NCI-H345 treated with DMSO at 0.1 percent for 48 hours (cell line): Measurements from ENCODE around the gene SACS.

Experiments used
- DNase-seq: peaks from one replicate; lab custom pipeline; 2025; ENCODE audit not compliant: unreplicated experiment; lab: John Stamatoyannopoulos, UW

SACS gene, protein sequence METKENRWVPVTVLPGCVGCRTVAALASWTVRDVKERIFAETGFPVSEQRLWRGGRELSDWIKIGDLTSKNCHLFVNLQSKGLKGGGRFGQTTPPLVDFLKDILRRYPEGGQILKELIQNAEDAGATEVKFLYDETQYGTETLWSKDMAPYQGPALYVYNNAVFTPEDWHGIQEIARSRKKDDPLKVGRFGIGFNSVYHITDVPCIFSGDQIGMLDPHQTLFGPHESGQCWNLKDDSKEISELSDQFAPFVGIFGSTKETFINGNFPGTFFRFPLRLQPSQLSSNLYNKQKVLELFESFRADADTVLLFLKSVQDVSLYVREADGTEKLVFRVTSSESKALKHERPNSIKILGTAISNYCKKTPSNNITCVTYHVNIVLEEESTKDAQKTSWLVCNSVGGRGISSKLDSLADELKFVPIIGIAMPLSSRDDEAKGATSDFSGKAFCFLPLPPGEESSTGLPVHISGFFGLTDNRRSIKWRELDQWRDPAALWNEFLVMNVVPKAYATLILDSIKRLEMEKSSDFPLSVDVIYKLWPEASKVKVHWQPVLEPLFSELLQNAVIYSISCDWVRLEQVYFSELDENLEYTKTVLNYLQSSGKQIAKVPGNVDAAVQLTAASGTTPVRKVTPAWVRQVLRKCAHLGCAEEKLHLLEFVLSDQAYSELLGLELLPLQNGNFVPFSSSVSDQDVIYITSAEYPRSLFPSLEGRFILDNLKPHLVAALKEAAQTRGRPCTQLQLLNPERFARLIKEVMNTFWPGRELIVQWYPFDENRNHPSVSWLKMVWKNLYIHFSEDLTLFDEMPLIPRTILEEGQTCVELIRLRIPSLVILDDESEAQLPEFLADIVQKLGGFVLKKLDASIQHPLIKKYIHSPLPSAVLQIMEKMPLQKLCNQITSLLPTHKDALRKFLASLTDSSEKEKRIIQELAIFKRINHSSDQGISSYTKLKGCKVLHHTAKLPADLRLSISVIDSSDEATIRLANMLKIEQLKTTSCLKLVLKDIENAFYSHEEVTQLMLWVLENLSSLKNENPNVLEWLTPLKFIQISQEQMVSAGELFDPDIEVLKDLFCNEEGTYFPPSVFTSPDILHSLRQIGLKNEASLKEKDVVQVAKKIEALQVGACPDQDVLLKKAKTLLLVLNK (N-terminal part only)

DNA sequence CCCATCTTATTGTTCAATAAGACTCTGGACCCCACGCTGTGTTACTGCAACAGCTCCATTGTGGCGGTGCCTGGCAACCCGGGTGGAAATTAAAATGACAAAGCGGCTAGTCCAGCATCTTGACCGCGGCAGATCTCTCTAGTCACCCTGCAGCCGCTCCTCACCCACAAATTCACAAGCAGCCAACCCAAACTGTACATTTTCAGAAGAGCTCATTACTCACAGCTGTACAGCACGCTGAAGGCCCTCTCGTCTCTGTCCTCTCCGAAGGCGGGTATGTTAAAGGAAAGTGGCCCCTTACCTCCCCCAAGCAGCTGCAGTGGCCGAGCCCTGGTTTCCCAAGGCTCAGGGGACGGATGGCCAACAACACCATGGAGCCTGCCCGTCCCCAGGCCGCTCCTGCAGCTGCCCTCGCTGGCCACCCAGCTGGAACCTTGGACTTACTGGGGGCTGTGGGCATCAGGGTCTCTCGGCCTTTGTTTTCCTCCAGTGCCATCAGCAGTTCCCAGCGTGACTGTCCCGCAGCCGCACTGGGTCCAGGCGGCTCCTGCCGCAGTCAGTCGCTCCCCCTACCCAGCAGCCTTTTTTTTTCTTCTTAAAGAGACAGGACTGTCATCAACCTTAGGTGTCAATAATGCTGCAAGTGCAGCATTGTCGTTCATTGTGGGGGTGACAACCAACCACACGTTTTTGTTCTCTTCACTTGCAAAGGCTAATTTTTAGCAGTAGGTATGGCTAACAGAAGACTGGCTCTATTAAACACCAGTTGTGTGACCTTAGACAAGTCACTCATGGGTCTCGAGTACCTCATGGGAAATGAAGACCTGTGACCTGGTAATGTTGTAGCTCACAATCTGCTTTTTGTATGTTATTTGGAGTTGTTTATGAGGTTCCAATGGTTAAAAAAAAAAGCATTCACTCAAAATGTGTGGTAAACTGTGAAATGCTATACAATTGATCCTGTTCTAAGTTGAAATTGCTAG, at the start of gene SACS:
Gene SACS (minus strand): TSS at position 532 of the 983 bp plus-strand sequence. CDS start 22,463 bp downstream, outside the sequence.
- DNase-seq, result peak; percentile 23

GRCh38 chr13:23480324-23480723, 46.8 kb upstream of the SACS start:
- DNase-seq, result no peak

DNA sequence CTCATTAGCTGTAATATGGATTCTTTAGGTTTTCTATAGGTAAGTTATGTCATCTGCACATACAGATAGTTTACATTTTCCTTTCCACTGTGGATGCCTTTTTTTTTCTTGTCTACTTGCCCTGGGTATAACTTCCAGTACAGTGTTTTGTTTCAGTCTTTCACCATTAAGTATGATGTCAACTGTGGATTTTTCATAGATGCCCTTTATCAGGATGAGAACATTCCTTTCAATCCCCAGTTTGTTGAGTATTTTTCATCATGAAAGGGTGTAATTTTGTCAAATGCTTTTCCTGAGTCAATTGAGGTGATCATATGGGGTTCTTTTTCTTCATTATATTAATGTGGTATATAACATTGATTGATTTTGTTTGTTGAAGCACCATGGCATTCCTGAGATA, 43.6 kb upstream of the SACS start:
- DNase-seq, result no peak

DNA sequence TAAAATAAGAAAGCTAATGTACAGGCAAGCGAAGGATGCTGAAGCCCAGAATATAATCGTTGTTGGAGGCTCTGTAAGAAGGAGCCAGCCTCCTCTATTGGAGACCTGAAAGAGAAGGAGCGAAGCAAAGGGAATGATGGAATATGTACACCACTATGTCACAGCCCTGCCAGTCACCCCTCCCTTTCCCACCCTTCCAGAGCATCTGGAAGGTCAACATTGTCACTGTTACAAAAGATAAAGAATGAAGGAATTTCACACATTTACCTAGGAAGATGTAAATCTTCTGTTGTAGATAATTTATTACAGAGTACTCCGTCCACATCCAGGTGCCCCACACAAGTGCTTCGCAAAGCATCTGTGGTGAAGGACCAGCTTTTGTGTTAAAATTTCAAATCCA, 39.7 kb upstream of the SACS start:
- DNase-seq, result no peak

DNA sequence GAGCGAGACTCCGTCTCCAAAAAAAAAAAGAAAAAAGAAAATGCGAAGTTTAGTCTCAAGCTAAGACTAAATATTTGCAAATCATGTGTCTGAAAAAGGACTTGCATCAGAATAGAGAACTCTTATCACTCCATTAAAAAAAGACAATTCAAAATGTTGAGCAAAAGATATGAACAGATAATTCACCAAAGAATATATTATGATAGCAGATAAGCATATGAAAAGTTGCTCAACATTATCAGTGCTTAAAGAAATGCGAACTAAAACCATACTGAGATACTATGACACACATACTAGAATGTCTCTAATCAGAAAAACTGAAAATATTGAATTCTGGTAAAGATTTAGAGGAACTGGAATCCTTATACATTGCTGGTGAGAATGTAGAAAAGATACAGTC, 38.7 kb upstream of the SACS start:
- no peak for DNase-seq

GRCh38 chr13:23470790-23471614, 37.5 kb upstream of the SACS start:
- no peak for DNase-seq

DNA sequence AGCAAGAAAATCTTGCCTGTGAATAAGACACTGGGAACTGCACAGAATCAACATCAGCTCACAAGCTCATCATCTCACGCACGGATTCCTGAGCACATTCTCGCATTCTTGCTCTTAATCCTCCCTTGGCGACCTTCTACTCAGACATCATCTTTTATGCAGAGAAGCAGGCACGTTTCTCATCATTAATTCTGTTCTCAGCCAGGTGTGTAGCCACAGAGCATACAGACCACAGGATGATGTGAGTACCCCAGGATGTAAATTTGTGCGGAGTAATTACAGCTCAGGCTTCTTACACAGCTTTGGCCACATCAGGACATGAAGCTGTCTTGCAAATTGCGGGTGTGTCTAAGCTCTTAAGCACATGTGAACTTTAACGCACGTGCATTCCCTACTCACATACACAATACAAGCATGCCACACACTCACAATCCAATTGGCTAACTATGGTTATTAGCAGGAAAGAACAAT, 36.5 kb upstream of the SACS start:
- no peak for DNase-seq

GRCh38 chr13:23468811-23469210, 35.3 kb upstream of the SACS start:
- DNase-seq, result no peak

DNA sequence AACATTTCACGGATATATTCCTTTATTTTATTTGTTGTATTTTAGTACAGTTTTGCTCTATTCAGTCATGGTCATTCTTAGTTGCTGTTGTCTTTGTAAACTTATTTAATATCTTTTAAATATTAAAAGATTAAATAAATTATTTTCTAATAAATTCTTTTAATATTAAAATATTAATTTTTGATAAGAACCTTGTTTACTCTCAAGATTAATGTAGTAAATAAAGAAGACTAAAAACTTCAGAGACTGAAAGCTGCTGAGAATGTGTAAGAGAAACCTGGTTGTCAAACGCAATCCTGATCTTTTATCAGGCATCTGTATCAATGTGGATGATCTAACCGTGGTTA, 34.4 kb upstream of the SACS start:
- no peak for DNase-seq

DNA sequence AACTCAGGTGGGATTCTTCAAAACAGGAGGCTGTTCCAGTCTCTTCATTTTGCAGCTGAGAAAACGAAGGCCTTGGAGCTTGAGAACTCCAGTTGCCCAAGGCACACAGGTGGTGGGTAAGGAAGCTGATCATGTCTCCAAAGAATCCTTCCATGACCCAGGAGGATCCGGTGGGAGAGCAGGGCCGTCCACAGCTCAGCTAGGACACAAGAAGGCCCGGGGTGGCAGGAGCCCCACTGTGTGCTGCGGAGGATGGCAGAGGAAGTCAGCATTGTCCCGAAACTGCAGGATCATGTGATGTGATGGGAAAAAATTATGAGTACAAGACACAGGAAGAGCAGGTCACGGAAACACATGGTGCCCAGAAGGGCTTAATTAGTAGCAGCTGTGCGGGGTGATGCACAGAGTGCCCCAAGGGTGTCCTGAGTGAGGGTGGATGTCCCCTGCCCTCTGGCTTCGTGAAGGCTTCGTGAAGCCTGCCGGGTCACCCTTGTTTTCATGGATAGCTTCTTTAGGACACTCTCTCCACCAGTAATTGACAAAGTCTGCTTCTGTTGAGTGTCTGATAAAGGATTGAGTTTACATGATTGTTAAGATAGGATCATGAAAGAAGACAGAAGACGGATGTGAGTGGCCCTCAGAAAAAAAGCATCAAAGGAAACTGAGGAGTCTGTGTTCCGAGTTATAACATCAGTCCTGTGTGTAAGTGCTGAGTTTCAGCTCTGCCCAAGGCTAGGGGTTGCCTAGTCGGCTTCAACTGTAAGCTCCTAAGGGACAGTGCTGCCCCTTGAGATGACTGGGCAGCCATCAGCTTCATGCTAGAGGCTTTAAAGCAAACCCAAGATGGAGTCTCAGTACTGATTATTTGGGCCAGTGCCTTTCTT, 33.8 kb upstream of the SACS start:
- DNase-seq, result no peak

GRCh38 chr13:23466144-23467002, 32.9 kb upstream of the SACS start:
- peak; percentile 67 for DNase-seq

- no peak for DNase-seq
These were observed 30.2 kb upstream of the SACS start for GRCh38 chr13:23463661-23464060.

DNA sequence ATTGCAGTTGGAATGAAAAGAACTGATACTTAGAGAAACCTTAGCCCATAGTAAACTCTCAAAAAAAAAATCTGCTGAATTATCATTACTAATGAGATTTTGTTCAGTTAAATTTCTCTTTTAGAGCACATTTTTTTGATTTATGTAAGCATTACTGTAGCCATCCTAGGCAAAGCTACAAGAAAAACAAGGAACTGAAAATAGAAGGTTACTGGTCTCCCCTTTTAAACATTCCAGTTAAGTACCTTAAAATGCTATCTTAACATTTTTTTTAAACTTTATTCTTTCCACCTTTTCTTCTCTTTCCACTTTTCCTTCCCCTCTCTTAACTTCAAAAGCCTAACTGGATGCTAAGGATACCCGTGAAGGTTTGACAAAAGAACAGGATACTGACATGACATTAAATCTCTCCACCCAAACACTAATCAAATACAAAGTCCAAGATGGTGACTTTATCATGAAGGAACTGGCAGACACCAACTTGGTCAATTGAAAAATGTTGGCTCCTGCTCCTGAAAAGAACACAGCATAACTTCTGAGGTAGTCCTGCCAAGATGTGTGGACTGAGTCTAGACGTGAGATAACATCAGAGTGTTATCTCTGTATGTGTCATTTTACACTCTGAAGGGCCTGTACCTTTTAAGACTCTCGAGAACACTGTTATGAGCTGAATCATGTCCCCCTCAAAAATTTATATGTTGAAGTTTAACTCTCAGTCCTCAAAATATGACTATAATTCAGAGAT, 29.5 kb upstream of the SACS start:
- no peak for DNase-seq

DNA sequence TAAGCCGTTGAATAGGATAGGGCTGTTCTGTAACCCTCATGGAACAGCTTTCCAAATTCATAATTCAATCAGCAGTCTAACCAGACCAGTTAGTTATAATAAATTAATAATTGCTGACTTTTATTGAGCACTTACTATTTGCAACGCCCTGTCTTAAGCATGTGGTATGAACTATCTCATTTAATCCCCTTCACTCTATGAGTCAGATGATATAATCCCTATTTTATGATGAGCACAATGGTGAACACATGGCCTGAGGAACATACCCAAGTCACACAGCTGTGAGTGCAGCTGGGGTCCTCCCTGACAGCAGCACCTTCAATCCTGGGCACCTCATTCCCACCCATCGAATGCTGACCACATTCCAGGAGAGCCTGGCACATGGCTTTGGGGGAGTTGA, 28.0 kb upstream of the SACS start:
- no peak for DNase-seq

GRCh38 chr13:23460921-23461320, 27.4 kb upstream of the SACS start:
- no peak for DNase-seq

DNA sequence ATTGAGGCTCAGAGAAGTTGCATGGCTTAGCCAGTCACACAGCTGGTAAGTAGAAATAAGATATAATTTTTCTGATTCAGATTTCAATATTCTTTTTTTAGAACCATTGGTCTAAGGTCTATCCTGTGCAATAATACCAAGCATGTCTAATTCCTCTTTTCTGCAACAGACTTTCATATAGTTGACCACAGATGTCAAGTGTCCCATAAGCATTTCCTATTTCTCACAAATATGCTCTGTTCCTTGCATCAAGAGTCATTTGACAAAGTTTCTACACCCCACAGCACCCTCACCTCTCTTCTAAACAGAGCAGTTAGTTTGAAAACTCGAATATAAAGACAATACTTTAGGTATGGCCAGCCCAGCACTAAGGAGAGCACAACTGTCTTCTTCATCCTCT, 26.8 kb upstream of the SACS start:
- DNase-seq, result no peak

DNA sequence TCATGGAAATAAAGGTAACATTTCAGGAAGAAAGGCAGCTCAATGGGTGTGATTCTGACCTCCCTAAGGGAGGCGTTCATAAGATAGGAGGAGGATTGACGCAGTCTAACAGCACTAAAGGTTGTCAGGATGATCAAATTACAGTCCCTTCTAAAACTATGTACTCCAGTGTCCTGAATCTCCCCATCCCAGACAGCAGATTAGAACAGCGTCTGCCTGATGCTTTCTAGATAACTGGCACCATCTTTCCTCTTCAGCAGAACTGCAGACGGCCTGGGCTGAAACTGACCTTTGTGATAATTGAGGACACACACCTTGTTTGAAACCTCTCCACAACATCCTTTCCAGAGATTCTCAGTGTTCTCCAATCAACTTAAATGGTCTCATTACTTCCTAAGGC, 25.5 kb upstream of the SACS start:
- DNase-seq, result no peak
